ENCODE data around the gene INAFM2. TPM values are rescaled to one million over a fixed set of nuclear protein-coding genes. Genes with fewer than 3 reads are reported as not detected.

Gene INAFM2
- 5.4 and 15.7 TPM in 2 replicates for total RNA-seq

DNA sequence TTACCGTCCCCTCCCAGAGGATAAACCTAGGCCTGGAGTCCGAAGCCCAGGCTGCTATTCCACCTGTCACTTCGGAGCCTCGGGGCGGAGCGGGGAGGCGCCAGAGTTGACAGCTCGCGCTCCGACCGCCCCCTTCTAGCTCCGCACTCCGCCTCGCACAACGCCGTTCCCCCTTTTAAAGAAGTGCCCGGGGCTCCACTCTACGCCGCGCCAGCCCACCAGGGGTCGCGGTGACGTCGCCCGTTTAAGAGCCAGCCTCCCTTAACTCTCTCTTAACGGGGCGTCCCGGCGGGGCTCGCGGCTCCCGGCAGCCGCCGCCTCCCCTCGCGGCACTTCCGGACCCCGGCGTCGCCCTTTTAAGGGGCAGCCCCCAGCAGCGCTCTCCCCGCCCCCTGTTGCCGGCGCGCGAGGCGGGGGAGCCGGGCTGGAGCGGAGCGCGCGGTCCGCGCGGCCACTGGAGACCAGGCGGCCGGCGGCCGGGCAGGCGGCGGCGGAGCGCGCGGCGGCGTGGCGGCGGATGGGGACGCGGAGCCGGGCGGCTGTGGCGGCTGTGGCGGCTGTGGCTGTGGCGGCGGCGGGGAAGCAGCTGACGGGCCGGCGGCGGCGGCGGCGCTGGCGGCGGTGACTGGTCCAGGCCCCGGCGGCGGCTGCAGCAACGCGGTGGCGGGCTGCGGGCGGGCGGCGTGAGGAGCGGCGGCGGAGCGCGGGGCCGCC is at the start of gene INAFM2:
TSS of gene INAFM2 (plus strand) at position 454 of the 714 bp plus-strand sequence. CDS start 364 bp downstream, outside the sequence.

DNA sequence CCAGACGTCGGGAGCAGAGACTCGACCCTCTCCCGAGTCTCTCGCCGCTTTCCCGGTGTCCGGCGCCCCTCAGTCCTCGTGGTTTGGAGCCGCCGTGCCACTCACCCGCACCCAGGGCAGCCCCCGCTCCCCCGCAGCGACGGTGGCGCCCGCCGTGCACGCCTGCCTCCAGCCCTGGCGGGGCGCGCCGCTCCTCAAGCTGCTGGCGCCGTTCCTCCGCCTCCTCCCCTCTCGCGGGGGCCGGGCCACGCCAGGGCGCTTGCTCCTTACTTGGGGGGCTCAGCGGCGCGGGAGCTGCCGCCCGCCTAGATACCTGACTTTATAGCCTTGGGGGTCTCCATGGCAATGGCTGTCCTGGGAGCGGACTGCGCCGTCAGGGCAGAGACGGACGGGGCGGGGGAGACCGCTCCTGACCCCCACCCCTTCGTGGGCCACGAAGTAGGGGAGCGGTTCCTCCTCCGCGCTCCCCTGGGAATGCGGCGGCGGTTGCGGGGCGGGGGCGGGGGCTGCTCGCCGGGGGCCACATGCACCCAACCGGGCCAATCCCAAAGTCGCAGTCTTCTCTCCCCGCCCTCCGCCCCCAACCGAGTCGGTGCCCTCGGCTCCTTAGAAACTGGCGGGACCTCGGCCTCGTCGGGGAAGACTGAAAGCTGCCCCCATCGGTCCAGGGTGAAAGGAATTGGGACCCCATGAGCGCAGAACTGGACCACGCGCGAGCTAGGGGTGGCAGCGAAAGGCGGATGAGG is 40.5 kb upstream of the INAFM2 start, which contains the start of gene ANKRD63:
TSS of gene ANKRD63 (minus strand) at position 196 of the 746 bp plus-strand sequence. CDS start 478 bp downstream, outside the sequence.

DNA sequence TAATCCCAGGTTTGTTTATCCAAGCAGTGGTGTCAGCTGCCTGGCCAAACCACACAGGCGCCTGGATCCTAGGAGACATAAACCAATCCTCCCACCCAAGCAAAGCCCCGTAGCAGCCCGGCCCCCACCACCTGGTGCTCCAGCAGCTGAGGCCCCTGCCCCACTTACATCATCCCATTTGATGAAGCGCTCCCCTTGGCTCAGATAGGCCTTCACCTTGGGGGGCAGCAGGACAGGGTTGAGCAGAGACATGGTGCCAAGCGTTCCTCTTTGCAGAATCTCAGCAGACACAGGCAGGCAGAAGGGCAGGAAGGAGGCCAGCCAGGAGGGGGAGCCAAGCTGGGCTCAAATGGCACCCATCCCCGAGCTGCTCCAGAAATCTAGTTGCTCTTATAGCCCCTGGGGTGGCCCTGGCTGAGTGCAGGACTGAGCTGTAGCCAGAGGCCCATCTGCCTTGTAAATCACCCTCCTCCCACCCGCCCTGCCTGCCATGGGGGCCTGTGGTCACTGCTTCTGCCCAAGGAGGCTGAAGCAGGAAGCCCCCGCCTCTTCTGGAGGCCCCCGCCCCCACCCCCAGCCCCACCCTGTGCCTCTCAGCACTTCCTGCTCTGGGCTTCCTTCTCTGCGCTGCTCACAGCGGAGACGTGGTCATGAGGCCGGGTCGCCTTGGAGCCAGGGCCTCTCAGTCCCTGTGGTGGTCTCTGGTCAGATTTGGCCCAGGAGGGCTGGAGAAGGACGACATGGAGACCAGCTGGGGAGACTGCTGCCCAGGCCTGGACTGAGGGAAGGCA is 15.9 kb upstream of the INAFM2 start, which contains the start of gene PLCB2:
TSS of gene PLCB2 (minus strand) at position 515 of the 791 bp plus-strand sequence. CDS start at position 252, 263 bp downstream.

DNA sequence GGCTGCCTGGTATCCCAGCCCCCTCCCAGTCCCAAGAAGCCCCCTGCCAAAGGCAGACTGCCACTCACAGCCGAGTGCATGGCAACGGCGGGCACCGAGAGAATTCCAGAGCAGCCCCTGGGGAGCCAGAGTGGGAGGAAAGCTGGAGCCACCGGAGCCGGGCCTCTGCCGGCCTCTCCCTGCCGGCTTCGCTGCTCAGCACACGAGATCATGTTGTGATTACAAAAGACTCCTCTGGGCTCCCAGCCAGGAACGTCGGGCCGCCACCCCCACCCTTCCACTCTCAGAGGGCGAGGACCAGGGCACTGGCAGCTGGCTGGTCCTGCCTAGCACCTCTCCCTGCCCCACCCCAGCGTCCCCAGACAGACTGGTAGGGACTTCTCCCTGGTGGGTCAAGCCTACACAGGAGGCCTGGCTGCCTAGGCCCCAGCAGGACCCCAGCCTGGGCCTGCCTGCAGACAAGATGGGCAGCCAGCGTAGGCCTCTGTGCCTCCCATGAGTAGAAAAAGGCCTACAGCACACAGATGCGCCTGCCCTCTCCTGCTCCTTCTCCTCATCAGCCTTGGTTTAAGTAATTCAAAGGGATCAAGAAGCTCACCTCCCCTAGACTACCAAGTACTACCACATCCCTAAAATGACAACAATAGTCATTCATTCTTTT is 17.4 kb downstream of the INAFM2 start, which contains the start of gene CCDC9B:
TSS of gene CCDC9B (minus strand) at position 200 of the 661 bp plus-strand sequence. CDS start at position 80, 120 bp downstream.

DNA sequence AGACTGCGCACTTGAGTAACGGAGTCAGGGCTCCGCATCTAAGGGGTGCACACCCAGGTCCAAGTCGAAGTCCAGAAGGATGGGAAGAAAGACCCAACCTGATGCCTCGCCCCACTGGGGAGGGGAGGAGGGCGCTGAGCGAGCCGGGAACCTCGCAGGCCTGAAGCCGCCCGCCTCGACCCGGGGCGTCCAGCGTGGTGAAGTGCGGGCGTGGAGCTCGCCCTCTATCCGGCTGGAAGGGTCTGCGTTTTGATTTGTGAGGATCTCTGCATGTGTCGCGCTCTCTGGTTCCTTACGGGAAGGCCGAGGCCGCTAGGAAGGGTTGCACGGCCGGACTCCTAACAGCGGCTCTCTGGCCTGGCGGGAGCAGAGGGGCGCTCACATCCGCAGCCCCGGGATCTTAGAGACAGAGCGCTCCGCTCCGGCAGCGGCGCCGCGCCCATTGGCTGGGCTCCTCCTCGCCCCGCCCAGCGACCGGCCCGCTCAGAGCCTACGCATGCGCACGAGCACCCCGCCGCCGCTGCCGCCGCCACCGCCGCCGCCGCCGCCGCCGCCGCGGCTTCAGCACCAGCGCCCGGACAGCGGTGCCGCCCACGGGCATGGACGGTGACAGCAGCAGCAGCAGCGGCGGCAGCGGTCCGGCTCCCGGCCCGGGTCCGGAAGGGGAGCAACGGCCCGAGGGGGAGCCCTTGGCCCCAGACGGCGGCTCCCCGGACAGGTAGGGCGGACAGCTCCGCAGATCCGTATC is 34.4 kb downstream of the INAFM2 start, which contains the start of gene DISP2:
TSS of gene DISP2 (plus strand) at position 497 of the 748 bp plus-strand sequence. CDS start at position 600, 103 bp downstream.

Other genes with a start within 250 kb of the INAFM2 start
- gene BMF, start 214.8 kb upstream of the INAFM2 start, total RNA-seq, result 4.8 and 6.4 TPM in 2 replicates
- 1.8 and 33.3 TPM in 2 replicates for gene BUB1B, start 162.6 kb upstream of the INAFM2 start, total RNA-seq
- under 0.01 and 0.29 TPM in 2 replicates for gene PAK6, start 84.6 kb upstream of the INAFM2 start, total RNA-seq
- gene ANKRD63, start 40.6 kb upstream of the INAFM2 start, total RNA-seq, result not detected in 2 replicates
- gene PLCB2, start 15.8 kb upstream of the INAFM2 start, total RNA-seq, result 0.17 and 0.29 TPM in 2 replicates
- gene CCDC9B, start 17.2 kb downstream of the INAFM2 start, total RNA-seq, result 21.2 and 39.2 TPM in 2 replicates
- not detected in 2 replicates for gene PHGR1, start 27.3 kb downstream of the INAFM2 start, total RNA-seq
- gene DISP2, start 34.5 kb downstream of the INAFM2 start, total RNA-seq, result under 0.01 and 2.2 TPM in 2 replicates
- 12.9 and 81.2 TPM in 2 replicates for gene KNSTRN, start 59.0 kb downstream of the INAFM2 start, total RNA-seq
- gene IVD, start 82.1 kb downstream of the INAFM2 start, total RNA-seq, result 48.1 and 79.6 TPM in 2 replicates
- gene BAHD1, start 117.3 kb downstream of the INAFM2 start, total RNA-seq, result 7.3 and 9.6 TPM in 2 replicates
- 15.9 and 18.2 TPM in 2 replicates for gene CHST14, start 147.3 kb downstream of the INAFM2 start, total RNA-seq
- 23.7 and 50.4 TPM in 2 replicates for gene CCDC32, start 241.3 kb downstream of the INAFM2 start, total RNA-seq
- gene RPUSD2, start 245.6 kb downstream of the INAFM2 start, total RNA-seq, result 12.6 and 13.2 TPM in 2 replicates

All from smooth muscle cell of trachea (primary cell).